Transverse colon (tissue), 3 donors: ENCODE data around the gene EDNRA.

Experiments used
- CTCF ChIP-seq, 5 experiments: fragments of 200-600 bp in 3 of 5; fragments of 450-650 bp in 2 of 5; sonication (generic) in 3 of 5; IDR thresholded peaks; 1 replicate in 2 of 5; 2 replicates in 3 of 5; pipeline ENCODE4 v1.5.1; 2016 to 2017; ENCODE audit warnings: antibody characterized with exemption in 5 of 5, inconsistent platforms in 3 of 5, mild to moderate bottlenecking in 2 of 5, moderate library complexity in 1 of 5
- EP300 ChIP-seq: sonication (generic); formaldehyde crosslinking; IDR thresholded peaks from one replicate; pipeline ENCODE4 v1.6.1; 2017; ENCODE audit warnings: antibody characterized with exemption, low read depth
- POLR2A ChIP-seq: fragments of 450-650 bp; IDR thresholded peaks from one replicate; pipeline ENCODE4 v1.6.1; 2016; ENCODE audit warnings: antibody characterized with exemption, mild to moderate bottlenecking, moderate library complexity

- no peak for TF ChIP-seq CTCF (IDR thresholded peaks at IDR 0.05)
- TF ChIP-seq POLR2A, result no peak
- no peak for TF ChIP-seq EP300
Observed at GRCh38 chr4:147578051-147578476, 97.2 kb downstream of the EDNRA start.
